IMR-90 (cell line): ENCODE measurements around the gene METRNL. TPM values are rescaled to one million over a fixed set of nuclear protein-coding genes. Genes with fewer than 3 reads are reported as not detected.

Source experiments
- ATAC-seq: fragments of 200-7000 bp; cut with Tn5 transposase; 2 replicates; pipeline ENCODE4 v1.9.1; 2020; ENCODE audit warnings: low read depth, mild to moderate bottlenecking, moderate library complexity
- BruUV-seq: library from RNA; stranded (reverse); fragments of 400-500 nt; replicated peaks from 2 replicates; lab custom pipeline; 2021; lab: Mats Ljungman, UMichigan
- CTCF ChIA-PET: fragments of 300-600 bp; formaldehyde crosslinking; extraction: SDS; loops from one replicate; lab custom pipeline; 2021; ENCODE audit warnings: antibody characterized with exemption; lab: Yijun Ruan, JAX
- POLR2A ChIA-PET: fragments of 300-600 bp; sonication (Branson Sonifier 250); formaldehyde crosslinking; loops from one replicate; lab custom pipeline; 2022; ENCODE audit warnings: antibody characterized with exemption; ENCODE audit not compliant: unreplicated experiment; lab: Charles Lee
- DNase-seq: peaks from one replicate; pipeline ENCODE4 v3.0.0; 2013
- H2AFZ ChIP-seq: replicated peaks from 2 replicates; pipeline ENCODE3; 2013; ENCODE audit warnings: low read length, mild to moderate bottlenecking; ENCODE audit not compliant: poor library complexity
- H2AK5ac ChIP-seq: 2 replicates; pipeline ENCODE4 v1.6.1; 2013; ENCODE audit warnings: low read depth, low read length, inconsistent platforms
- H2AK9ac ChIP-seq: replicated peaks from 2 replicates; pipeline ENCODE3; 2013; ENCODE audit warnings: mild to moderate bottlenecking, low read depth, low read length, moderate library complexity; ENCODE audit not compliant: poor library complexity
- H2BK120ac ChIP-seq: 2 replicates; pipeline ENCODE4 v1.6.1; 2013; ENCODE audit warnings: low read depth, low read length, inconsistent platforms
- H2BK15ac ChIP-seq: 3 replicates; pipeline ENCODE4 v1.6.1; 2013; ENCODE audit warnings: low read depth, low read length, inconsistent platforms
- H2BK20ac ChIP-seq: 2 replicates; pipeline ENCODE4 v1.6.1; 2013; ENCODE audit warnings: low read depth, mild to moderate bottlenecking, inconsistent platforms, low read length, moderate library complexity
- H2BK5ac ChIP-seq: 2 replicates; pipeline ENCODE4 v1.6.1; 2013; ENCODE audit warnings: mild to moderate bottlenecking, low read depth, low read length, inconsistent platforms; ENCODE audit not compliant: poor library complexity, severe bottlenecking
- H3K14ac ChIP-seq: replicated peaks from 2 replicates; pipeline ENCODE4 v1.6.1; 2013; ENCODE audit warnings: low read depth, low read length, inconsistent platforms
- H3K18ac ChIP-seq: 2 replicates; pipeline ENCODE4 v1.6.1; 2013; ENCODE audit warnings: low read depth, low read length, control low read depth
- H3K23ac ChIP-seq: 2 replicates; pipeline ENCODE4 v1.6.1; 2013; ENCODE audit warnings: low read depth, low read length, inconsistent platforms
- H3K27ac ChIP-seq: 2 replicates; pipeline ENCODE4 v1.5.1; 2013; ENCODE audit warnings: mild to moderate bottlenecking, control low read depth, low read length; ENCODE audit not compliant: insufficient read depth
- H3K27me3 ChIP-seq: 2 replicates; pipeline ENCODE4 v1.6.1; 2013; ENCODE audit warnings: low read length; ENCODE audit not compliant: control insufficient read depth, insufficient read depth
- H3K36me3 ChIP-seq: 2 replicates; pipeline ENCODE4 v1.6.1; 2013; ENCODE audit warnings: low read length, mixed read lengths; ENCODE audit not compliant: control insufficient read depth, insufficient read depth
- H3K4ac ChIP-seq: 2 replicates; pipeline ENCODE4 v1.6.1; 2013; ENCODE audit warnings: low read depth, low read length, inconsistent platforms
- H3K4me1 ChIP-seq: 2 replicates; pipeline ENCODE4 v1.6.1; 2013; ENCODE audit warnings: low read length, mixed read lengths; ENCODE audit not compliant: control insufficient read depth, insufficient read depth
- H3K4me2 ChIP-seq: 2 replicates; pipeline ENCODE4 v1.6.1; 2013; ENCODE audit warnings: low read depth, mild to moderate bottlenecking, control low read depth, low read length, moderate library complexity
- H3K4me3 ChIP-seq: 2 replicates; pipeline ENCODE4 v1.5.1; 2013; ENCODE audit warnings: low read depth, mild to moderate bottlenecking, control low read depth, low read length, moderate library complexity; ENCODE audit not compliant: insufficient read depth
- H3K56ac ChIP-seq: 2 replicates; pipeline ENCODE4 v1.6.1; 2013; ENCODE audit warnings: low read length, inconsistent platforms; ENCODE audit not compliant: insufficient read depth; ENCODE audit errors: extremely low read depth
- H3K79me1 ChIP-seq, 2 experiments: 2 replicates each; pipeline ENCODE4 v1.6.1; 2013; ENCODE audit warnings: low read length in 2 of 2, inconsistent platforms in 1 of 2, low read depth in 1 of 2
- H3K9ac ChIP-seq: 2 replicates; pipeline ENCODE4 v1.6.1; 2013; ENCODE audit warnings: low read depth, low read length, control low read depth
- H3K9me1 ChIP-seq: 2 replicates; pipeline ENCODE4 v1.6.1; 2013; ENCODE audit warnings: low read length, inconsistent platforms; ENCODE audit not compliant: insufficient read depth
- H3K9me3 ChIP-seq: 2 replicates; pipeline ENCODE4 v1.6.1; 2013; ENCODE audit warnings: low read length; ENCODE audit not compliant: control insufficient read depth, insufficient read depth
- H4K20me1 ChIP-seq: 2 replicates; pipeline ENCODE4 v1.6.1; 2013; ENCODE audit warnings: low read length, inconsistent platforms; ENCODE audit not compliant: insufficient read depth
- H4K5ac ChIP-seq: 2 replicates; pipeline ENCODE4 v1.6.1; 2013; ENCODE audit warnings: mild to moderate bottlenecking, low read depth, low read length, control low read depth
- H4K8ac ChIP-seq, 2 experiments: 2 replicates each; pipeline ENCODE4 v1.6.1; 2013; ENCODE audit warnings: low read depth in 2 of 2, low read length in 2 of 2, control low read depth in 1 of 2, inconsistent platforms in 1 of 2
- H4K91ac ChIP-seq: 2 replicates; pipeline ENCODE4 v1.6.1; 2013; ENCODE audit warnings: low read depth, low read length, inconsistent platforms; ENCODE audit not compliant: insufficient read depth
- ELK1 ChIP-seq: fragments of 150-350 bp; IDR thresholded peaks from 2 replicates; pipeline ENCODE4 v1.6.1; 2016; ENCODE audit warnings: low read depth, mild to moderate bottlenecking, low read length, moderate library complexity, borderline replicate concordance
- MAZ ChIP-seq: IDR thresholded peaks from 2 replicates; pipeline ENCODE4 v1.6.1; 2012; ENCODE audit warnings: low read depth, mild to moderate bottlenecking, low read length, improper control_type of control experiment, moderate library complexity, borderline replicate concordance
- MXI1 ChIP-seq: IDR thresholded peaks from 2 replicates; pipeline ENCODE4 v1.6.1; 2012; ENCODE audit warnings: low read depth, mild to moderate bottlenecking, low read length, moderate library complexity, borderline replicate concordance
- NFE2L2 ChIP-seq: fragments of 150-350 bp; IDR thresholded peaks from 2 replicates; pipeline ENCODE4 v1.6.1; 2016; ENCODE audit warnings: low read depth, mild to moderate bottlenecking, low read length
- POLR2A ChIP-seq: IDR thresholded peaks from 2 replicates; pipeline ENCODE4 v1.6.1; 2012; ENCODE audit warnings: mild to moderate bottlenecking, low read depth, low read length
- RFX5 ChIP-seq: IDR thresholded peaks from 2 replicates; pipeline ENCODE4 v1.8.0; 2012; ENCODE audit warnings: low read depth, mild to moderate bottlenecking, low read length, moderate library complexity
- USF2 ChIP-seq: fragments of 150-350 bp; IDR thresholded peaks from 2 replicates; pipeline ENCODE4 v1.6.1; 2017; ENCODE audit warnings: mild to moderate bottlenecking, antibody characterized with exemption, low read length, low read depth
- WGBS, 2 experiments: methylation state at CpG; one replicate each; pipeline versions ENCODE4 v1.1.5 to v1.1.7; 2013; ENCODE audit warnings: missing lambda C conversion rate in 2 of 2; ENCODE audit not compliant: insufficient read length in 1 of 2; ENCODE audit errors: extremely low coverage in 2 of 2; 5-methylcytosine and 5-hydroxymethylcytosine counted together
- dilution Hi-C: fragments of 300-500 bp; cut with HindIII; formaldehyde crosslinking; loops from one replicate; pipeline ENCODE4 v1.14.3; 2018; ENCODE audit warnings: low sequenced_read_pairs; ENCODE audit not compliant: unreplicated experiment
- in situ Hi-C: fragments of 300-500 bp; cut with MboI; formaldehyde crosslinking; loops from 3 replicates; pipeline ENCODE4 v1.14.3; 2019; ENCODE audit warnings: low sequenced_read_pairs, inconsistent platforms, mixed read lengths
- intact Hi-C: fragments of 100-400 bp; cut with micrococcal nuclease; formaldehyde crosslinking; loops from 2 replicates; pipeline ENCODE4 v1.10.0; 2022
- polyA plus RNA-seq, 3 experiments: library from polyadenylated mRNA; depleted of rRNA; stranded (reverse); fragments of >200 nt; gene quantifications; 2 replicates each; pipeline ENCODE4 v1.2.3, GENCODE V29; 2012; ENCODE audit warnings: low replicate concordance in 1 of 3
- total RNA-seq: library from RNA; depleted of rRNA; stranded (reverse); fragments of >200 nt; gene quantifications from 2 replicates; pipeline ENCODE4 v1.2.3, GENCODE V29; 2012

The METRNL gene
- total and polyA plus RNA-seq, 2 of the 4 experiments (the other 2 are of a cell fraction): 17.9 to 48.2 TPM

GRCh38 chr17:83124871-83125514, 45.6 kb downstream of the METRNL start:
- Histone ChIP-seq H3K18ac (no peak overlapping the region), H3K56ac (no peak overlapping the region), H3K27me3 (peaks cover 41% of the 10 kb centered on the region), H2BK20ac (no peak overlapping the region), H3K4ac (no peak overlapping the region), H3K14ac (no peak overlapping the region), H2AFZ (no peak overlapping the region), H3K27ac (no peak overlapping the region), H2AK9ac (no peak overlapping the region), H4K20me1 (no peaks in the 10 kb centered on the region), H4K8ac (no peak overlapping the region), H3K9ac (no peak overlapping the region), H2AK5ac (no peak overlapping the region), H3K4me2 (no peak overlapping the region), H3K9me1 (no peaks in the 10 kb centered on the region), H4K5ac (no peak overlapping the region), H3K9me3 (no peaks in the 10 kb centered on the region), H2BK15ac (no peak overlapping the region), H3K79me1 (no peaks in the 10 kb centered on the region), H3K23ac (no peak overlapping the region), H4K91ac (no peak overlapping the region), H2BK120ac (no peak overlapping the region), H3K36me3 (no peaks in the 10 kb centered on the region), H2BK5ac (no peak overlapping the region), H3K4me1 (no peaks in the 10 kb centered on the region), H3K4me3 (no peak overlapping the region)
- CTCF ChIA-PET: no interaction called here
- intact Hi-C loops (no loop called here), in situ Hi-C loops (no loop called here), dilution Hi-C loops (no loop called here)
- ATAC-seq (no peak), DNase-seq (no peak)
- no TSS peak for BruUV-seq
- POLR2A ChIA-PET: no interaction called here
- TF ChIP-seq RFX5 (no peak), ELK1 (no peak), POLR2A (no peak), NFE2L2 (no peak), MAZ (no peak), MXI1 (no peak), USF2 (no peak)
- 83% methylated on average over 18 of the region's 24 CpGs; no CpG with 5 or more reads in 1 of the 2 experiments for WGBS, 2 experiments
